ENCODE measurements around the gene PTPRR.

DNA sequence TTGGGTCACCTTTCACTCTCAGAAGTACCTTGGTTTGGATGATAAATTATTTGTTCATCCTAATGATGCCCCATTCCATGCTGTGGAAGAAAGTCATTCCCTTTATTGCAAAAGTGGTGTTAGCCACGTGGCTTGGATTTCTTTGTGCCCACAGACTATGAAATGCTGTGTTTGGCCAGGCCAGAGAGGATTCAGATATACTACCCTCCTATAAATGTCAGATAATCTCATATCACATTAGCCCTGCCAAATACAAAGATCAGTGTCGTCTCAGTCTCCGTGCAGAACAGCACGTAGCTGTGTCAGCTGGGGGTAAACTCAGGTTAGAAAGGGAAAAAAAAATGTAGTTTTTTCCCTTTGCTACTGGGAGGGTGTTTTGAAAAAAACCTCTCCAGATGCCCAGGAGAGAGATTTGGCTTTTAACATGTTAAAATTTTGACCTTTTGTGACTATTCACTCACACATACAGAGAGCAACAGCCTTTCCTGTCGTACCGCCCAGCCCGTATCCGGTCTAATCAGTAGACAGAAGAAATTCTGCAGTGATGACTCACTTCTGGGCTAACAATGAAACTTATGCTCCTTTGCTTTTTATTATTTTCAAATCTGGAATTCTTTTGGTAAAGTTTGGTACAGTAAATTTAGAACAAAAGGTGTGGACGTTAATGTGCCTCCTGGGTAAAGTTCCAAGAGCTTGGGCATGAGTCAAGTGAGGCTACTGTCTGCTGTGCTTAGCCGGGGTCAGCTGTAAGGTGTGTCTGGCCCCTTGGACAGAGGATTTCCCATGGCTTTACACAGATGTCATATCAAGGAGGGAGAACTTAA, 274.8 kb downstream of the PTPRR start:
- no peak for TF ChIP-seq EP300 (IDR thresholded peaks at IDR 0.05)
- TF ChIP-seq POLR2AphosphoS5 (IDR thresholded peaks at IDR 0.05), result peak; percentile 55
- no peak for TF ChIP-seq CTCF (IDR thresholded peaks at IDR 0.05)
- no peak for TF ChIP-seq POLR2A (IDR thresholded peaks at IDR 0.05)

All from gastroesophageal sphincter (tissue), 3 donors.